H9 (cell line): ENCODE data around the gene HIP1. TPM values are rescaled to one million over a fixed set of nuclear protein-coding genes. Genes with fewer than 3 reads are reported as not detected.

Source experiments
- DNase-seq: peaks from one replicate; pipeline ENCODE4 v3.0.0-alpha.2; 2017
- H2AFZ ChIP-seq: one replicate; pipeline ENCODE4 v1.6.1; 2013; ENCODE audit warnings: mild to moderate bottlenecking, low read length, control low read depth, moderate library complexity
- H2AK5ac ChIP-seq: 2 replicates; pipeline ENCODE4 v1.6.1; 2013; ENCODE audit warnings: low read length, control low read depth, mixed read lengths; ENCODE audit not compliant: insufficient read length
- H2BK120ac ChIP-seq: one replicate; pipeline ENCODE4 v1.6.1; 2013; ENCODE audit warnings: low read depth, mild to moderate bottlenecking, low read length, control low read depth, inconsistent platforms; ENCODE audit not compliant: poor library complexity, severe bottlenecking
- H2BK12ac ChIP-seq: 2 replicates; pipeline ENCODE4 v1.6.1; 2013; ENCODE audit warnings: low read length, control low read depth, mixed read lengths, low read depth; ENCODE audit not compliant: insufficient read length
- H2BK15ac ChIP-seq: 2 replicates; pipeline ENCODE4 v1.6.1; 2013; ENCODE audit warnings: low read depth, low read length, control low read depth
- H2BK20ac ChIP-seq: one replicate; pipeline ENCODE4 v1.6.1; 2013; ENCODE audit warnings: low read depth, mild to moderate bottlenecking, low read length, control low read depth, inconsistent platforms; ENCODE audit not compliant: poor library complexity, severe bottlenecking
- H2BK5ac ChIP-seq: 2 replicates; pipeline ENCODE4 v1.6.1; 2013; ENCODE audit warnings: low read length, control low read depth, mixed read lengths; ENCODE audit not compliant: insufficient read length
- H3K14ac ChIP-seq: 2 replicates; pipeline ENCODE4 v1.6.1; 2013; ENCODE audit warnings: low read length, control low read depth; ENCODE audit not compliant: insufficient read depth
- H3K18ac ChIP-seq: 2 replicates; pipeline ENCODE4 v1.6.1; 2013; ENCODE audit warnings: low read depth, mild to moderate bottlenecking, mixed read lengths, low read length, control low read depth; ENCODE audit not compliant: insufficient read length
- H3K23ac ChIP-seq: 2 replicates; pipeline ENCODE4 v1.6.1; 2013; ENCODE audit warnings: low read length, control low read depth, mixed read lengths, low read depth; ENCODE audit not compliant: insufficient read length
- H3K23me2 ChIP-seq: 2 replicates; pipeline ENCODE4 v1.6.1; 2013; ENCODE audit warnings: low read depth, mild to moderate bottlenecking, mixed read lengths, low read length, control low read depth; ENCODE audit not compliant: insufficient read length, poor library complexity, severe bottlenecking
- H3K27ac ChIP-seq: 2 replicates; pipeline ENCODE4 v1.5.1; 2013; ENCODE audit warnings: low read length, control low read depth, mixed read lengths, low read depth; ENCODE audit not compliant: insufficient read length
- H3K27me3 ChIP-seq: 2 replicates; pipeline ENCODE4 v1.6.1; 2013; ENCODE audit warnings: low read length, control low read depth, inconsistent platforms; ENCODE audit not compliant: insufficient read depth
- H3K4ac ChIP-seq: 2 replicates; pipeline ENCODE4 v1.6.1; 2013; ENCODE audit warnings: low read depth, mild to moderate bottlenecking, control low read depth, inconsistent platforms, low read length, moderate library complexity
- H3K4me1 ChIP-seq: 2 replicates; pipeline ENCODE4 v1.6.1; 2013; ENCODE audit warnings: low read length, control low read depth, inconsistent platforms; ENCODE audit not compliant: insufficient read depth
- H3K4me2 ChIP-seq: 2 replicates; pipeline ENCODE4 v1.6.1; 2013; ENCODE audit warnings: low read length, control low read depth, mixed read lengths; ENCODE audit not compliant: insufficient read length, insufficient read depth
- H3K56ac ChIP-seq: 2 replicates; pipeline ENCODE4 v1.6.1; 2013; ENCODE audit warnings: low read depth, mild to moderate bottlenecking, mixed read lengths, low read length, control low read depth; ENCODE audit not compliant: insufficient read length
- H3K79me1 ChIP-seq: 2 replicates; pipeline ENCODE4 v1.6.1; 2013; ENCODE audit warnings: low read depth, mild to moderate bottlenecking, moderate library complexity, low read length, control low read depth, inconsistent platforms; ENCODE audit not compliant: insufficient read depth, poor library complexity, severe bottlenecking
- H3K79me2 ChIP-seq: 2 replicates; pipeline ENCODE4 v1.6.1; 2013; ENCODE audit warnings: low read length, control low read depth, inconsistent platforms; ENCODE audit not compliant: insufficient read depth
- H3K9ac ChIP-seq: 2 replicates; pipeline ENCODE4 v1.6.1; 2013; ENCODE audit warnings: low read length, control low read depth, mixed read lengths; ENCODE audit not compliant: insufficient read length; ENCODE audit errors: extremely low read depth
- H3K9me3 ChIP-seq: one replicate; pipeline ENCODE4 v1.6.1; 2013; ENCODE audit warnings: low read depth, low read length, inconsistent platforms; ENCODE audit not compliant: control insufficient read depth
- H3T11ph ChIP-seq: one replicate; pipeline ENCODE4 v1.6.1; 2013; ENCODE audit warnings: mild to moderate bottlenecking, low read length, control low read depth, inconsistent platforms
- H4K20me1 ChIP-seq: one replicate; pipeline ENCODE4 v1.6.1; 2013; ENCODE audit not compliant: control insufficient read depth, insufficient read length, insufficient read depth
- H4K5ac ChIP-seq: 2 replicates; pipeline ENCODE4 v1.6.1; 2013; ENCODE audit warnings: low read depth, mild to moderate bottlenecking, mixed read lengths, low read length, control low read depth; ENCODE audit not compliant: insufficient read length
- H4K8ac ChIP-seq: replicated peaks from 2 replicates; pipeline ENCODE4 v1.6.1; 2013; ENCODE audit warnings: low read length, control low read depth, mixed read lengths, low read depth; ENCODE audit not compliant: insufficient read length
- H4K91ac ChIP-seq: 2 replicates; pipeline ENCODE4 v1.6.1; 2013; ENCODE audit warnings: low read depth, mild to moderate bottlenecking, moderate library complexity, mixed read lengths, low read length, control low read depth; ENCODE audit not compliant: insufficient read length
- H3K27ac Mint-ChIP-seq, 3 experiments: 2 replicates in 2 of 3; 3 replicates in 1 of 3; pipeline ENCODE4 v1.8.0; 2020 to 2021; ENCODE audit warnings: mixed read lengths in 3 of 3, mild to moderate bottlenecking in 1 of 3, moderate library complexity in 1 of 3
- H3K27me3 Mint-ChIP-seq: 2 replicates; pipeline ENCODE4 v1.8.0; 2021; ENCODE audit warnings: low read depth, mild to moderate bottlenecking, moderate library complexity, mixed read lengths
- H3K36me3 Mint-ChIP-seq, 3 experiments: 2 replicates in 2 of 3; 3 replicates in 1 of 3; pipeline ENCODE4 v1.8.0; 2020 to 2021; ENCODE audit warnings: low read depth in 3 of 3, mixed read lengths in 3 of 3; ENCODE audit not compliant: insufficient read depth in 1 of 3
- H3K4me1 Mint-ChIP-seq, 2 experiments: 2 replicates each; pipeline ENCODE4 v1.8.0; 2020; ENCODE audit warnings: mixed read lengths in 2 of 2
- H3K4me3 Mint-ChIP-seq, 2 experiments: 2 replicates in 1 of 2; 3 replicates in 1 of 2; pipeline ENCODE4 v1.8.0; 2020 to 2021; ENCODE audit warnings: mild to moderate bottlenecking in 2 of 2, mixed read lengths in 2 of 2, moderate library complexity in 1 of 2
- H3K9me3 Mint-ChIP-seq, 2 experiments: 2 replicates in 1 of 2; 3 replicates in 1 of 2; pipeline ENCODE4 v1.8.0; 2020; ENCODE audit warnings: mild to moderate bottlenecking in 2 of 2, mixed read lengths in 2 of 2, moderate library complexity in 1 of 2
- CTCF ChIP-seq: fragments of 200-600 bp; sonication (generic); conservative IDR thresholded peaks from 3 replicates; pipeline ENCODE4 v1.8.0; 2021; ENCODE audit warnings: antibody characterized with exemption, mild to moderate bottlenecking
- WGBS: extraction: QIAGEN DNeasy Blood & Tissue Kit; methylation state at CpG from one replicate; pipeline ENCODE4 v1.1.7; 2013; ENCODE audit warnings: missing lambda C conversion rate, low lambda C conversion rate, mixed read lengths; ENCODE audit not compliant: insufficient read length; ENCODE audit errors: extremely low coverage; 5-methylcytosine and 5-hydroxymethylcytosine counted together
- total RNA-seq: library from RNA; stranded (reverse); gene quantifications from 2 replicates; pipeline ENCODE4 v1.2.1, GENCODE V29; 2021

The HIP1 gene
- total RNA-seq, 1 experiment from 2014 or later: 87.5 TPM

DNA sequence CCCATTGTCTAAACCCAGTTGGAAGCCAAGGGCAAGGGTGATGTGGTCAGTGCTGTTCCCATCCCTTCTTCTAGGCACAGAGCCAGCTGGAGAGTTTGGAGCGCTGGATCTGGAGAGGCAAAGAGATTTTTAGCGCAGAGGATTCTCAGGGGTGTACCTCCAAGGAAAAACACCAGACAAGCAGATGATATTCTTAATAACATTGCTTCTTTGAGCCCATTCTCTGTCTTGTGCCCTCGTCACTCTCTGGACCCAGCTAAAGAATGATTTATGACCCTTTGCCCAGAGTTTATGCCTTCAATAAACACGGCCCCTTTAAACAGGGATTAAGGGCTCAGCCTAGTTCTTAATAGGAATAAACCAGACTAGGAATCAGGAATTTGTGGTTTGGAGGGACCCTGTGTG is 4.7 kb upstream of the HIP1 start:
- Histone ChIP-seq H4K20me1 (no peaks in the 10 kb centered on the region), H4K8ac (no peak overlapping the region), H3K23me2 (peaks cover 9% of the 10 kb centered on the region), H3K27me3 (no peaks in the 10 kb centered on the region), H3K14ac (no peak overlapping the region), H2BK15ac (no peak overlapping the region), H2BK120ac (no peak overlapping the region), H3K56ac (no peak overlapping the region), H3K4ac (no peak overlapping the region), H3K4me2 (no peak overlapping the region), H3K27ac (no peak overlapping the region), H2BK5ac (no peak overlapping the region), H3K79me1 (no peaks in the 10 kb centered on the region), H3K4me1 (peaks cover 4% of the 10 kb centered on the region; the same call in 1 of the 2 replicates), H2AFZ (no peak overlapping the region), H4K5ac (no peak overlapping the region), H3K23ac (no peak overlapping the region), H2BK20ac (no peak overlapping the region), H4K91ac (no peak overlapping the region), H3T11ph (no peak overlapping the region), H3K79me2 (no peaks in the 10 kb centered on the region), H3K18ac (no peak overlapping the region), H2AK5ac (no peak overlapping the region), H3K9me3 (no peaks in the 10 kb centered on the region), H2BK12ac (no peak overlapping the region), H3K9ac (no peak overlapping the region)
- no peak for DNase-seq
- Mint-ChIP-seq H3K4me3 (no peak overlapping the region; a peak in 1 of 5 replicates), H3K36me3 (no peaks in the 10 kb centered on the region; a peak in 1 of 7 replicates), H3K27ac (peak overlapping the region in 1 of 3 experiments; percentile 84; a peak in 1 of 7 replicates), H3K4me1 (peaks cover 13 to 22% of the 10 kb centered on the region in 2 experiments), H3K9me3 (no peaks in the 10 kb centered on the region; a peak in 1 of 5 replicates), H3K27me3 (peaks cover under 1% of the 10 kb centered on the region)
- WGBS: no CpG with 5 or more reads among the region's 4 CpGs
- TF ChIP-seq CTCF: no peak
